SK-N-MC (cell line): ENCODE results near the gene ORAI2.

Experiments
- EZH2 ChIP-seq: fragments of 200-600 bp; sonication (generic); IDR thresholded peaks from one replicate; pipeline ENCODE4 v1.6.1; 2017; ENCODE audit warnings: antibody characterized with exemption
- POLR2AphosphoS5 ChIP-seq: IDR thresholded peaks from 2 replicates; pipeline ENCODE4 v1.6.1; 2012; ENCODE audit warnings: mild to moderate bottlenecking, low read depth, low read length, borderline replicate concordance

DNA sequence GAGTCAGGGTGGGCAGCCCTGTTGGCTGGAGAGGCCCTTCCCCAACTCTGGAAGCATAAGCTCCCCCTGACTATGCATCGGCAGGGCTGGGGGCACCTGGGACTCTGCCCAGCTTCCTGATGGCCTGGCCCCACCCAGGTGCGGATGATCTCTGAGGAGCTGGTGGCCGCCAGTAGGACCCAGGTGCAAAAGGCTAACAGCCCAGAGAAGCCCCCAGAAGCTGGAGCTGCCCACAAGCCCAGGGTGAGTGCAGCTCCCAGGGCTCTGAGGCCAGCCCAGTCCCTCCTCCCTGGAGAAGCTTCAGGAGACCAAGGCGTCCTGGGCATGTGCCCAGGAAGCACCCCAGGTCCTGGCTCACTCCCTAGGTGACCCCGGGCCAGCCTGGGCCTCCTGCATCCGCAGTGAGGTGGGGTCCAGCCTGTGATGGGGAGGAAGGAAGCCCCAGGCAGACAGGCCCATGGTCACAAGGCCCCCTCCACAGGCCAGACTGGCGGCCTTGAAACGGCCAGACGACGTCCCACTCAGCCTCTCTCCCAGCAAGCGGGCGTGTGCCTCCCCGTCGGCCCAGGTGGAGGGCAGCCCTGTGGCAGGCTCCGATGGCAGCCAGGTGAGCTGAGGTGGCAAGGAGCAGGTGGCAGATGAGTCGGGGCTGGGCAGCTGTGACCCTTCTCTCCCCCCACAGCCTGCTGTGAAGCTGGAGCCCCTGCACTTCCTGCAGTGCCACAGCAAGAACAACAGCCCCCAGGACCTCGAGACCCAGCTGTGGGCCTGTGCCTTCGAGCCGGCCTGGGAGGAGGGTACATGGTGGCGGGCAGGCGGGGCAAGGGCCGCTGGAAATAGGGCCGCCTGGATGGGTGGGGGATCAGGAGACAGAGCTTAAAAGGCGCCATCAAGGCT lies 34.5 kb downstream of the ORAI2 start:
- TF ChIP-seq EZH2 (no peak), POLR2AphosphoS5 (no peak)
